HL-60 (cell line): ENCODE data around the gene IKZF3.

Experiments used
- DNase-seq, 2 experiments: peaks; one replicate each; pipeline ENCODE4 v3.0.0-alpha.2; 2010 to 2020; ENCODE audit warnings: low read depth in 1 of 2, low spot score in 1 of 2
- H3K27ac ChIP-seq: fragments of 250-450 bp; sonication (Bioruptor Pico); replicated peaks from 2 replicates; pipeline ENCODE4 v1.5.1; 2020; ENCODE audit warnings: mild to moderate bottlenecking, moderate library complexity
- H3K27me3 ChIP-seq: fragments of 250-450 bp; sonication (Bioruptor Pico); 2 replicates; pipeline ENCODE4 v1.5.1; 2021; ENCODE audit warnings: mild to moderate bottlenecking, moderate library complexity; ENCODE audit not compliant: insufficient read depth, poor library complexity, severe bottlenecking
- H3K4me3 ChIP-seq: replicated peaks from 2 replicates; pipeline ENCODE4 v1.5.1; 2011; ENCODE audit warnings: mild to moderate bottlenecking, control low read depth, low read length; ENCODE audit not compliant: insufficient read depth
- CTCF ChIP-seq: IDR thresholded peaks from one replicate; pipeline ENCODE4 v1.5.1; 2011; ENCODE audit warnings: low read length, control low read depth, inconsistent platforms; ENCODE audit not compliant: insufficient read depth
- GABPA ChIP-seq: IDR thresholded peaks from 2 replicates; pipeline ENCODE4 v1.6.1; 2012; ENCODE audit warnings: low read depth
- POLR2AphosphoS5 ChIP-seq: IDR thresholded peaks from 2 replicates; pipeline ENCODE4 v1.6.1; 2012; ENCODE audit warnings: low read depth
- REST ChIP-seq: IDR thresholded peaks from 2 replicates; pipeline ENCODE4 v1.6.1; 2012; ENCODE audit warnings: low read depth; ENCODE audit not compliant: insufficient replicate concordance
- SPI1 ChIP-seq: IDR thresholded peaks from 2 replicates; pipeline ENCODE4 v1.6.1; 2012; ENCODE audit warnings: low read depth, mild to moderate bottlenecking, borderline replicate concordance

IKZF3 gene

GRCh38 chr17:39759204-39759603 lies 104.9 kb downstream of the IKZF3 start:
- H3K27ac ChIP-seq = no peak overlapping the region

GRCh38 chr17:39757931-39758873 lies 105.9 kb downstream of the IKZF3 start:
- Histone ChIP-seq H3K27me3 (no peaks in the 10 kb centered on the region), H3K4me3 (no peak overlapping the region), H3K27ac (no peak overlapping the region)
- TF ChIP-seq REST (no peak), POLR2AphosphoS5 (peak; percentile 55; the same call in 1 of the 2 replicates), SPI1 (no peak)
- DNase-seq = peak in 1 of 2 experiments; percentile 31

More at GRCh38 chr17:39759204-39759603, 104.9 kb downstream of the IKZF3 start:
- TF ChIP-seq GABPA (no peak), REST (no peak), CTCF (no peak), POLR2AphosphoS5 (no peak), SPI1 (no peak)
- H3K4me3 ChIP-seq = no peak overlapping the region
- DNase-seq = no peak
- H3K27me3 ChIP-seq = no peaks in the 10 kb centered on the region

- DNase-seq = no peak
Observed at GRCh38 chr17:39757176-39757662, 106.9 kb downstream of the IKZF3 start.

More at GRCh38 chr17:39757176-39757662, 106.9 kb downstream of the IKZF3 start:
- no peak overlapping the region for H3K27ac ChIP-seq
- no peak overlapping the region for H3K4me3 ChIP-seq
- no peaks in the 10 kb centered on the region for H3K27me3 ChIP-seq
- TF ChIP-seq SPI1 (no peak), POLR2AphosphoS5 (no peak), CTCF (no peak), GABPA (no peak), REST (no peak)
